OCI-LY7 (cell line): Measurements from ENCODE around the gene IL32.

Source experiments
- CTCF ChIP-seq: fragments of 200-600 bp; sonication (generic); conservative IDR thresholded peaks from 2 replicates; pipeline ENCODE4 v1.5.1; 2014; ENCODE audit warnings: mild to moderate bottlenecking, antibody characterized with exemption, low read length, moderate library complexity, mixed read lengths
- EZH2phosphoT487 ChIP-seq: fragments of 200-600 bp; sonication (generic); IDR thresholded peaks from 2 replicates; pipeline ENCODE4 v1.6.1; 2018; ENCODE audit warnings: low read depth, borderline replicate concordance, mild to moderate bottlenecking, mixed run types, antibody characterized with exemption, low read length, moderate library complexity, mixed read lengths

GRCh38 chr16:3044708-3045107 is 20.7 kb upstream of the IL32 start:
- TF ChIP-seq CTCF (no peak), EZH2phosphoT487 (no peak)
